ENCODE results near the gene PITX1. TPM values are rescaled to one million over a fixed set of nuclear protein-coding genes. Genes with fewer than 3 reads are reported as not detected.

The PITX1 gene
- total and polyA plus RNA-seq, 2 of the 13 experiments (the other 11 are each of a cell fraction or from before 2014, with no cell fraction given): 11.7 to 20.2 TPM

GRCh38 chr5:135025730-135026644, 8.0 kb downstream of the PITX1 start (continued):
- TF ChIP-seq ATF2 (CRISPR knock-in tag; IDR thresholded peaks at IDR 0.05) (no peak), CENPX (CRISPR knock-in tag; IDR thresholded peaks at IDR 0.05) (no peak), CHD4 (IDR thresholded peaks at IDR 0.05; ENCODE audit: borderline replicate concordance, low read length) (no peak), BRCA1 (CRISPR knock-in tag; IDR thresholded peaks at IDR 0.05) (no peak), ZNF766 (CRISPR knock-in tag; IDR thresholded peaks at IDR 0.05; ENCODE audit: borderline replicate concordance) (no peak), ZNF234 (CRISPR knock-in tag; conservative IDR thresholded peaks at IDR 0.05) (no peak), ZNF572 (CRISPR knock-in tag; IDR thresholded peaks at IDR 0.05) (no peak), PRDM15 (CRISPR knock-in tag; IDR thresholded peaks at IDR 0.05) (no peak), MXI1 (IDR thresholded peaks at IDR 0.05; ENCODE audit: borderline replicate concordance, low read depth, low read length) (no peak), POLR2G (IDR thresholded peaks at IDR 0.05; ENCODE audit: low read depth, low read length) (0 out of 2 replicates have a peak, but pooled peaks have one; percentile 37)
- TF ChIP-seq, protein P1, sequence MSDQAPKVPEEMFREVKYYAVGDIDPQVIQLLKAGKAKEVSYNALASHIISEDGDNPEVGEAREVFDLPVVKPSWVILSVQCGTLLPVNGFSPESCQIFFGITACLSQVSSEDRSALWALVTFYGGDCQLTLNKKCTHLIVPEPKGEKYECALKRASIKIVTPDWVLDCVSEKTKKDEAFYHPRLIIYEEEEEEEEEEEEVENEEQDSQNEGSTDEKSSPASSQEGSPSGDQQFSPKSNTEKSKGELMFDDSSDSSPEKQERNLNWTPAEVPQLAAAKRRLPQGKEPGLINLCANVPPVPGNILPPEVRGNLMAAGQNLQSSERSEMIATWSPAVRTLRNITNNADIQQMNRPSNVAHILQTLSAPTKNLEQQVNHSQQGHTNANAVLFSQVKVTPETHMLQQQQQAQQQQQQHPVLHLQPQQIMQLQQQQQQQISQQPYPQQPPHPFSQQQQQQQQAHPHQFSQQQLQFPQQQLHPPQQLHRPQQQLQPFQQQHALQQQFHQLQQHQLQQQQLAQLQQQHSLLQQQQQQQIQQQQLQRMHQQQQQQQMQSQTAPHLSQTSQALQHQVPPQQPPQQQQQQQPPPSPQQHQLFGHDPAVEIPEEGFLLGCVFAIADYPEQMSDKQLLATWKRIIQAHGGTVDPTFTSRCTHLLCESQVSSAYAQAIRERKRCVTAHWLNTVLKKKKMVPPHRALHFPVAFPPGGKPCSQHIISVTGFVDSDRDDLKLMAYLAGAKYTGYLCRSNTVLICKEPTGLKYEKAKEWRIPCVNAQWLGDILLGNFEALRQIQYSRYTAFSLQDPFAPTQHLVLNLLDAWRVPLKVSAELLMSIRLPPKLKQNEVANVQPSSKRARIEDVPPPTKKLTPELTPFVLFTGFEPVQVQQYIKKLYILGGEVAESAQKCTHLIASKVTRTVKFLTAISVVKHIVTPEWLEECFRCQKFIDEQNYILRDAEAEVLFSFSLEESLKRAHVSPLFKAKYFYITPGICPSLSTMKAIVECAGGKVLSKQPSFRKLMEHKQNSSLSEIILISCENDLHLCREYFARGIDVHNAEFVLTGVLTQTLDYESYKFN (CRISPR knock-in tag; conservative IDR thresholded peaks at IDR 0.05): 0 out of 2 replicates have a peak, but pooled peaks have one; percentile 17
- TF ChIP-seq, protein P2, sequence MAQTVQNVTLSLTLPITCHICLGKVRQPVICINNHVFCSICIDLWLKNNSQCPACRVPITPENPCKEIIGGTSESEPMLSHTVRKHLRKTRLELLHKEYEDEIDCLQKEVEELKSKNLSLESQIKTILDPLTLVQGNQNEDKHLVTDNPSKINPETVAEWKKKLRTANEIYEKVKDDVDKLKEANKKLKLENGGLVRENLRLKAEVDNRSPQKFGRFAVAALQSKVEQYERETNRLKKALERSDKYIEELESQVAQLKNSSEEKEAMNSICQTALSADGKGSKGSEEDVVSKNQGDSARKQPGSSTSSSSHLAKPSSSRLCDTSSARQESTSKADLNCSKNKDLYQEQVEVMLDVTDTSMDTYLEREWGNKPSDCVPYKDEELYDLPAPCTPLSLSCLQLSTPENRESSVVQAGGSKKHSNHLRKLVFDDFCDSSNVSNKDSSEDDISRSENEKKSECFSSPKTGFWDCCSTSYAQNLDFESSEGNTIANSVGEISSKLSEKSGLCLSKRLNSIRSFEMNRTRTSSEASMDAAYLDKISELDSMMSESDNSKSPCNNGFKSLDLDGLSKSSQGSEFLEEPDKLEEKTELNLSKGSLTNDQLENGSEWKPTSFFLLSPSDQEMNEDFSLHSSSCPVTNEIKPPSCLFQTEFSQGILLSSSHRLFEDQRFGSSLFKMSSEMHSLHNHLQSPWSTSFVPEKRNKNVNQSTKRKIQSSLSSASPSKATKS (CRISPR knock-in tag; IDR thresholded peaks at IDR 0.05): no peak
- TF ChIP-seq, protein P3, sequence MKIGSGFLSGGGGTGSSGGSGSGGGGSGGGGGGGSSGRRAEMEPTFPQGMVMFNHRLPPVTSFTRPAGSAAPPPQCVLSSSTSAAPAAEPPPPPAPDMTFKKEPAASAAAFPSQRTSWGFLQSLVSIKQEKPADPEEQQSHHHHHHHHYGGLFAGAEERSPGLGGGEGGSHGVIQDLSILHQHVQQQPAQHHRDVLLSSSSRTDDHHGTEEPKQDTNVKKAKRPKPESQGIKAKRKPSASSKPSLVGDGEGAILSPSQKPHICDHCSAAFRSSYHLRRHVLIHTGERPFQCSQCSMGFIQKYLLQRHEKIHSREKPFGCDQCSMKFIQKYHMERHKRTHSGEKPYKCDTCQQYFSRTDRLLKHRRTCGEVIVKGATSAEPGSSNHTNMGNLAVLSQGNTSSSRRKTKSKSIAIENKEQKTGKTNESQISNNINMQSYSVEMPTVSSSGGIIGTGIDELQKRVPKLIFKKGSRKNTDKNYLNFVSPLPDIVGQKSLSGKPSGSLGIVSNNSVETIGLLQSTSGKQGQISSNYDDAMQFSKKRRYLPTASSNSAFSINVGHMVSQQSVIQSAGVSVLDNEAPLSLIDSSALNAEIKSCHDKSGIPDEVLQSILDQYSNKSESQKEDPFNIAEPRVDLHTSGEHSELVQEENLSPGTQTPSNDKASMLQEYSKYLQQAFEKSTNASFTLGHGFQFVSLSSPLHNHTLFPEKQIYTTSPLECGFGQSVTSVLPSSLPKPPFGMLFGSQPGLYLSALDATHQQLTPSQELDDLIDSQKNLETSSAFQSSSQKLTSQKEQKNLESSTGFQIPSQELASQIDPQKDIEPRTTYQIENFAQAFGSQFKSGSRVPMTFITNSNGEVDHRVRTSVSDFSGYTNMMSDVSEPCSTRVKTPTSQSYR (CRISPR knock-in tag; IDR thresholded peaks at IDR 0.05; ENCODE audit: borderline replicate concordance): 0 out of 2 replicates have a peak, but pooled peaks have one; percentile 36
